NOMO-1 treated with dmso at 0.1 percent for 144 hours (cell line): ENCODE results near the gene DBF4B.

ENCODE experiments used
- DNase-seq: peaks from one replicate; lab custom pipeline; 2025; ENCODE audit not compliant: unreplicated experiment; lab: John Stamatoyannopoulos, UW

Gene DBF4B

GRCh38 chr17:44759086-44759915 lies 50.8 kb downstream of the DBF4B start:
- no peak for DNase-seq

- DNase-seq: no peak
Observed at GRCh38 chr17:44759916-44760243, 51.4 kb downstream of the DBF4B start.

GRCh38 chr17:44760474-44761308 lies 52.2 kb downstream of the DBF4B start:
- DNase-seq: no peak

DNA sequence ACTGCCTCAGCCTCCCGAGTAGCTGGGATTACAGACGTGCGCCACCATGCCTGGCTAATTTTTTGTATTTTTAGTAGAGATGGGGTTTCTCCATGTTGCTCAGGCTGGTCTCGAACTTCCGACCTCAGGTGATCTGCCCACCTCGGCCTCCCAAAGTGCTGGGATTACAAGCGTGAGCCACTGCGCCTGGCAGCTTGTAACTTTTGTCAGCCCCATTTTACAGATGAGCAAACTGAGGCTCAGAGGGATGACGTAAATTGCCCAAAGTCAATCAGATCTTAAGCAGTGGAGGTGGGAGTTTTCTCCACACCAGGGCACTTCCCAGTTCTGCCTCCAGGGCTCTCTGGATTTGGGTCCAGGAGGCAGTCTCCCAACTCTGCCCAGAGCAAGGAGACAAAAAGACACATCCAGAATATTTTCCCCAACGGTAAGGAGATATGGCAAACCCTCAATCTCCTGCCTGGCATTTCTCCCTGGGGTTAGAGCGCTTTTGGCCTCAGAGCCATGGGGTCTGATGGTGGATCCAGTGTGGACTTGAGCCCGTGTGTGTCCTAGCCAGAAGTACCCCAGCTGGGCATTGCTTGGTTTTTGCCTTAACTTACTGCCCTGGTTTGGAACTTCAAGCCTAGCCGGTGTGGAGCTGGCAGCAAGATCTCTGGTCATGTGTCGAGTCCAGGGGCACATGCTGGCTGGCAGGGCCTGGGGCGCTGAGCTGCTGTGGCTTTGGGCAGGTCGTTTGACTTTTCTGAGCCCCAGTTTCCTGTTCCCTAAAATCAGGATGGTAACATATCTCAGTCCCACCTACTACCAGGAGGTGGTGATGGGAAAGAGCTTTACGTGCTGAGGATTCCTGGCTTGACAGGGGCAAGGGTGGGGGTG lies 53.7 kb downstream of the DBF4B start:
- no peak for DNase-seq

DNA sequence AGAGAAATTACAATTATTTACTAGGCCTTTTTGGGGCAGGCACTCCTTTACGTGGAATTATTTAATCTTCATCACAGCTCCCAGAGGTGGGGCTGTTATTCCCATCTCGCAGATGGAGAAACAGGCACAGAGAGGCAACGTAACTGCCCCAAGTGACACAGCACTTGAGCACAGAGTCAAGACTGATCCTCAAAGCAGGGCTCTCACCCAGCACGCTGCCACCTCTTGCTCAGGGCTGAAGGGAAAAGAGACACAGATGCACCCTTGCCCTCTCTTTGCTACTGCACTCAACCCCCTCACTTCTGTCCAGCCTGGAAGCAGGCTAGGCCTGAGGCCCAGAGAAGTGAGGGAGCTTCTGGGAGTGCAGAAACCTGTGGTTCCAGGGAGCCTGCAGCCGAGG lies 54.7 kb downstream of the DBF4B start:
- no peak for DNase-seq

DNA sequence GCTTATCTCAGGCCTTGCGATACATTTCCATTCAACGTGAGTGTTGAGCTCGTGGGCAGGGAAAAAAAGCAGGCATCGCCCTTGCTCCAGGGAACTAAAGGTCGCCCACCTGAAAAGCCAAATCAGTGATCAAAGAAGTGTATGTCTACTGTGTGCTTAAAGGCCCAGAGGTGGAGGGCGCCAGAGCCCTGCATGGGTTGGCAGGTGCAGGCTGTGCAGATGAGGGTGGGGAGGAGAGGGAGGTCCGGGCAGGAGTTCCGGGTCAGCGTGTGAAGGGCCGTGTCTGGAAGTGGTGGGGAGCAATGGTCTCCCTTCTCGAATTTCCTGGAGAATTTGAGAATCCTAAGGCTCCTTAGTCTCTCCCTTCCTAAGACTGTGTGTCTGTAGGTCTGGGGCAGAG lies 57.5 kb downstream of the DBF4B start:
- DNase-seq: no peak

GRCh38 chr17:44766409-44767038 lies 58.1 kb downstream of the DBF4B start:
- DNase-seq: no peak

DNA sequence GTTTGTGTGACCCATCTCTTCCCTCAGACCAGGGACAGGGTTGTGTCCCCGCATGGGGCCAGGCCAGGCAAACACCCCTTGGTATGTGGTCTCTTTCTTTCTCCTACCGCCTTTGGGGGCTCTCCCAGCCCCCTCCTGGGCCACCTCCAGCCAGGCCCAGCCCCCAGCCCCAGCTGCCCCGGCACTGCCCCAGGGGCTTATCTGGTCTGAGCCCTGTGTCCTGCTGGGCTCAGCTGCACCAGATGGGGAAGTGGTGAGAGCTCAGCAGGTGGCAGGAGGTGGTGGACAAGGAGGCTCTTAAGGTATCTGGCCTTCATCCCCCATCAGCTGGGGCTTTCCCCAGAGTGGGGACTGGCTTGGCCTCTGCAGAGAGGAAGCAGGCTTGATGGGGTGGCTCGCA lies 59.0 kb downstream of the DBF4B start:
- DNase-seq: no peak

DNA sequence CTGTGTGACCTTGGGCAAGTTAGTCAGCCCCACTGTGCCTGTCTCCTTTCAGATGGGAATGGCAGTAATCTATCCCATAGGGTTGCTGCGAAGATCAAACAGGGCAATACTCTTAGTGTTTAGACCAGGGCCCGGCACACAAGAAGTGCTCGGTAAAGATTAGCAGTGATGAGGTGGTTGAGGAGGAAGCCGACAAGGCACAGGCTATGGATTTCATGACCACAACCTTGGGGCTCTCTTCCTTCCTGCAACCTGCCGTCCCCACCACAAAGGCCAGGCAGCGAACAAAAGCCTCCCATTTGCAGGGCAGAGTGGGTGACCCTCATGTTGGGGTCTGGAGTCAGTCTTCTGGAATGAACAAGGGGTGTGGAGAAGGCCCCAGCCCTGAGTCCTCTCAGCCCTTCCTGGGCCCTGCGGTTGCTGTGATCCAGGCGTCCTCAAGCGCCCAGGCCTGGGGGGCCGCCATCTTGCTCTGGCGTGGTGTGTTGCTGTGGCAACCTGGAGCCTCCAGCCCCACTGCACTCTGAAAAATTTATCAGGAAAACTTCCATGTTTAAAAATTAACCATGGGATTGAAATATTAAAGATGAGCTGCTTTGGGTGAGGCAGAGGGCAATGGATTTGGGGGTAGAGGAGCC lies 60.2 kb downstream of the DBF4B start:
- DNase-seq: no peak

- no peak for DNase-seq
Observed at GRCh38 chr17:44769230-44769629, 60.8 kb downstream of the DBF4B start.

- no peak for DNase-seq
Observed at GRCh38 chr17:44769647-44770084, 61.2 kb downstream of the DBF4B start.

DNA sequence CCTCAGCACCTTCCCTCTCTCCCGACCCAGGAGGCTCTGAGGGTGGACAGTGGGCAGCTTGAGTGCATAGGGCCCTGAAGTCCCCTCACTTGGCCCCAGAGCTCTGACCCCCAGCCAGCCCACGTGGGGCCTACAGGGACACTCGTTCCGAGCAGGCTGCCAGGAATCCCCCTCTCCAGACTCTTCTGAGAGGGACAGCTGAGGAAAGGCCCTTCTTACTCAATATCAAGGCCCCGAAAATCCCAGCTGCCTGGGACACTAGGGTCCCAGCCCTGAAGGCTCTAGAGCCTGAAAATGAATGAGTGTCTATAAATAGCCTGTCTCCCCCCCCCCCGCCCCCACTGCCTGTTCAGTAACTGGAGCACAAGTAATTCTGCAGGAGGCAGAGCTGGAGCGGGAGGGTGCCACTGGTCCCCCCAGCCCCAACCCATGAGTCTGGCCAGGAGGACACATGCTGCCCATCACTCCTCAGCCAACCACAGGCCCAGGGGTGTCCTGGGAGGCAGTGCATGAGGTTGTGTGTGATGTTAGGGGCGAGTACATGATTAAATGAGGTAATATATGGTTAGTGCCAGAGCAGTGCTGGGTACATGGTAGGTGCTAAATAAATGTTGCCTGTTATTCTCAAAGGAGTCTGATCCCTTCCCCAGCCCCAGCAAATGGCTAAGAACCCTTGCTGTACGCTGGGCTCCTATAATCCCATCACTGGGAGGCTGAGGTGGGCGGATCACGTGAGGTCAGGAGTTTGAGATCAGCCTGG lies 61.9 kb downstream of the DBF4B start:
- no peak for DNase-seq

DNA sequence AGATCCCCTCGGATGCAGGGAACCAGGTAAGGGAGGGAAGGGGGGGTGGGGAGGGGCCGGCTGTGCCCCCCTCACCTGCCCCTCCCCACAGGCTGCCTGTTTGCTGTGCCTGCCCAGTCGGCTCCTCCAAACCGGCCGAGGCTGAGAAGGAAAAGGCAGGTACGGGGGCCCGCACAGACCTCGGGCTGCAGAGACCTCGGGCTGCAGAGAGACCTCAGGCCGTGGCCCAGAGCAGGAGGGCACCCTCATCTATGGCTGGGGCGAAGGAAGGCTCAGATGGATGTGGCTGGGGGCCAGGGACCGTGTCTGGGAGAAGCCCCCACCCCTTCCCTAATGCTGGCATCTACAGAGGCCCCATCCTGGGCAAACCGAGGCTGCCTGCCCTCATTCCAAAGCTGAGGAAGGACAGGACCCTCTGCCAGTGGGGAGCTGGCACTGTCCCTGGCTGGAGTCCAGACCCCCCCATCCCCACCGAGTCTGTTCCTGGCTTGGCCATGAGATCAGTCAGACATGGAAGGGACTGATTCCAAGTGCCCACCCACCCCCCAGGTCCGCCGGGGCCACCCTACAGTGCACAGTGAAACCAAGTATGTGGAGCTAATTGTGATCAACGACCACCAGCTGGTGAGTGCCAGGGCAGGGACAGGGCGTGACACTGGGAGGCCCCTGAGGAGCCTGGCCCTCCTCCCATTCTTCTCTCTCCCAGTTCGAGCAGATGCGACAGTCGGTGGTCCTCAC lies 64.0 kb downstream of the DBF4B start:
- no peak for DNase-seq

DNA sequence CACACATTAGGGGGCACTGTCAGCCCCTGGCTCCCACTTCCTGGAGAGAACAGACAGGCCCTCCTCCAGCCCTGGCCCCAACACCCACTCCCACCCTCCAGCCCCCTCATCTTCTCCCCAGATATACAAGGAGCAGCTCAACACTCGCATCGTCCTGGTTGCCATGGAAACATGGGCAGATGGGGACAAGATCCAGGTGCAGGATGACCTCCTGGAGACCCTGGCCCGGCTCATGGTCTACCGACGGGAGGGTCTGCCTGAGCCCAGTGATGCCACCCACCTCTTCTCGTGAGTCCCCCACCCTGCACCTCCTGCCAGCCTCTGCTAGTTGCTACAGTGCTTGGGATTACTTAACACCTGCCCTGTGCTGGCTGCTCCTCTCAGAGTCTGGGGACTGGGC lies 64.7 kb downstream of the DBF4B start:
- no peak for DNase-seq

GRCh38 chr17:44774271-44775135 lies 66.0 kb downstream of the DBF4B start:
- peak; percentile 48 for DNase-seq

DNA sequence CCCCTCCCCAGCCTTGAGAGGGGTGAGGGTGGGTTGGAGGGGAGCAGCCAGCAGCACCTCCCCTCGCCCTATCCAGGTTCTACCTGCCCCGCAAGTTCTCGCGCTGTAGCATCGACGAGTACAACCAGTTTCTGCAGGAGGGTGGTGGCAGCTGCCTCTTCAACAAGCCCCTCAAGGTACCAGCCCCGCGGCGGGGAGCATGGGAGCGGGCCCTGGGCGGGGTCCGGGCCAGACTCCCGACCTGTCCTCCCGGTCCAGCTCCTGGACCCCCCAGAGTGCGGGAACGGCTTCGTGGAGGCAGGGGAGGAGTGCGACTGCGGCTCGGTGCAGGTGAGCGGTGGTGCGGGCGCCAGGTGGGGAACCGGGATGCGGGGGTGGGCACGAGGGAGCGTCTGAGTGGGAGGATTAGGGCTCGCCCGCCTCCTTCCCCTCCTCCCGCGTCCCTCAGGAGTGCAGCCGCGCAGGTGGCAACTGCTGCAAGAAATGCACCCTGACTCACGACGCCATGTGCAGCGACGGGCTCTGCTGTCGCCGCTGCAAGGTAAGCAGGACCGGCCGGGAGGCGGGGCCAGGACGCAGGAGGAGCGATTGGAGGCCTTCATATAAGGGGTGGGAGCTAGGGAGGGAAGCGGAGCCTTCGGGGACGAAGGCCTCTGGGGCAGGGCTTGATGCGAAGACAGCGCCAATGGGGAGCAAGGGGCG lies 66.8 kb downstream of the DBF4B start:
- peak; percentile 97 for DNase-seq

- DNase-seq: no peak
Observed at GRCh38 chr17:44775838-44776621, 67.6 kb downstream of the DBF4B start.
